GM18526 (cell line): ENCODE data around the gene CASTOR1.

Experiments
- POLR2A ChIP-seq: IDR thresholded peaks from 3 replicates; pipeline ENCODE4 v1.6.1; 2011; ENCODE audit not compliant: insufficient read length; ENCODE audit errors: extremely low read depth

CASTOR1 gene

GRCh38 chr22:30249049-30250038, 40.0 kb downstream of the CASTOR1 start:
- no peak for TF ChIP-seq POLR2A

- no peak for TF ChIP-seq POLR2A
Measured at GRCh38 chr22:30248484-30248883, 40.8 kb downstream of the CASTOR1 start.

GRCh38 chr22:30247974-30248373, 41.3 kb downstream of the CASTOR1 start:
- no peak for TF ChIP-seq POLR2A

GRCh38 chr22:30247561-30247960, 41.7 kb downstream of the CASTOR1 start:
- TF ChIP-seq POLR2A, result no peak

- TF ChIP-seq POLR2A, result no peak
Measured at GRCh38 chr22:30246814-30247376, 42.4 kb downstream of the CASTOR1 start.

- TF ChIP-seq POLR2A, result no peak
Measured at GRCh38 chr22:30245985-30246813, 43.1 kb downstream of the CASTOR1 start, which contains the start of gene LIF. TSS of gene LIF (minus strand) at chr22:30246759. CDS start at chr22:30246695, 64 bp downstream.

GRCh38 chr22:30245181-30245984, 43.9 kb downstream of the CASTOR1 start:
- TF ChIP-seq POLR2A, result no peak

- TF ChIP-seq POLR2A, result no peak
Measured at GRCh38 chr22:30244641-30245040, 44.7 kb downstream of the CASTOR1 start.

GRCh38 chr22:30244066-30244465, 45.2 kb downstream of the CASTOR1 start:
- no peak for TF ChIP-seq POLR2A

- no peak for TF ChIP-seq POLR2A
Measured at GRCh38 chr22:30243661-30244060, 45.6 kb downstream of the CASTOR1 start.

GRCh38 chr22:30241576-30242371, 47.5 kb downstream of the CASTOR1 start:
- no peak for TF ChIP-seq POLR2A

GRCh38 chr22:30240541-30241417, 48.5 kb downstream of the CASTOR1 start:
- TF ChIP-seq POLR2A, result no peak
